GM12878 (cell line): ENCODE data around the gene PSORS1C2. TPM values are rescaled to one million over a fixed set of nuclear protein-coding genes. Genes with fewer than 3 reads are reported as not detected.

Experiments
- ATAC-seq: fragments of 200-7000 bp; cut with Tn5 transposase; 3 replicates; pipeline ENCODE4 v1.9.1; 2020; ENCODE audit warnings: mild to moderate bottlenecking, moderate library complexity
- BruUV-seq: library from RNA; stranded (reverse); fragments of 400-500 nt; replicated peaks from 2 replicates; lab custom pipeline; 2021; lab: Mats Ljungman, UMichigan
- CTCF ChIA-PET: fragments of 300-600 bp; sonication (Branson Sonifier 250); formaldehyde crosslinking; extraction: SDS; loops from one replicate; lab custom pipeline; 2021; ENCODE audit warnings: inconsistent platforms; lab: Yijun Ruan, JAX
- POLR2A ChIA-PET: fragments of 350-600 bp; formaldehyde crosslinking; extraction: SDS; loops from one replicate; lab custom pipeline; 2021; ENCODE audit warnings: inconsistent platforms; lab: Charles Lee
- RAD21 ChIA-PET: fragments of 300-600 bp; sonication (Branson Sonifier 250); formaldehyde crosslinking; loops from one replicate; lab custom pipeline; 2023; ENCODE audit warnings: antibody characterized with exemption; ENCODE audit not compliant: unreplicated experiment; lab: Charles Lee
- SMC1A ChIA-PET: fragments of 300-600 bp; sonication (Branson Sonifier 250); formaldehyde crosslinking; loops from one replicate; lab custom pipeline; 2023; ENCODE audit not compliant: unreplicated experiment, uncharacterized antibody; lab: Charles Lee
- DNase-seq: peaks from one replicate; pipeline ENCODE4 v3.0.0-alpha.2; 2011; ENCODE audit warnings: low read depth, low spot score
- FAIRE-seq: peaks from 3 replicates; lab custom pipeline; 2011; peaks lifted over from hg19 to GRCh38; lab: Jason Lieb, UNC
- H2AFZ ChIP-seq: 2 replicates; pipeline ENCODE4 v1.6.0; 2011; ENCODE audit warnings: low read depth, low read length, control low read depth; ENCODE audit not compliant: control insufficient read depth
- H3K27ac ChIP-seq: 2 replicates; pipeline ENCODE4 v1.5.1; 2011; ENCODE audit warnings: control low read depth; ENCODE audit not compliant: control insufficient read depth, insufficient read depth
- H3K27me3 ChIP-seq, 2 experiments: replicated peaks in 1 of 2; 2 replicates each; pipeline versions ENCODE4 v1.6.0 to v1.6.1; 2011; ENCODE audit warnings: low read length in 1 of 2; ENCODE audit not compliant: control insufficient read depth in 2 of 2, insufficient read depth in 2 of 2
- H3K36me3 ChIP-seq, 2 experiments: 2 replicates each; pipeline ENCODE4 v1.5.1; 2011; ENCODE audit warnings: low read length in 1 of 2; ENCODE audit not compliant: control insufficient read depth in 2 of 2, insufficient read depth in 2 of 2
- H3K4me1 ChIP-seq: 2 replicates; pipeline ENCODE4 v1.6.1; 2011; ENCODE audit warnings: mild to moderate bottlenecking, low read length, moderate library complexity, mixed read lengths; ENCODE audit not compliant: control insufficient read depth, insufficient read depth
- H3K4me2 ChIP-seq: 2 replicates; pipeline ENCODE4 v1.6.0; 2011; ENCODE audit warnings: control low read depth; ENCODE audit not compliant: control insufficient read depth, insufficient read depth
- H3K4me3 ChIP-seq: fragments of 200-600 bp; sonication (generic); 2 replicates; pipeline ENCODE4 v1.5.1; 2016
- H3K79me2 ChIP-seq: 2 replicates; pipeline ENCODE4 v1.6.0; 2011; ENCODE audit warnings: low read length; ENCODE audit not compliant: control insufficient read depth, insufficient read depth
- H3K9ac ChIP-seq: 2 replicates; pipeline ENCODE4 v1.8.0; 2011; ENCODE audit warnings: low read length, control low read depth, mixed read lengths; ENCODE audit not compliant: control insufficient read depth, insufficient read depth
- H3K9me3 ChIP-seq: replicated peaks from 3 replicates; pipeline ENCODE4 v1.5.1; 2011; ENCODE audit warnings: mild to moderate bottlenecking, low read length; ENCODE audit not compliant: control insufficient read depth, insufficient read depth
- H4K20me1 ChIP-seq: 2 replicates; pipeline ENCODE4 v1.6.0; 2011; ENCODE audit not compliant: control insufficient read depth, insufficient read depth
- CHD4 ChIP-seq: fragments of 200-600 bp; sonication (generic); IDR thresholded peaks from 2 replicates; pipeline ENCODE4 v1.6.1; 2016; ENCODE audit warnings: mild to moderate bottlenecking
- IKZF2 ChIP-seq, 2 experiments: fragments of 450-650 bp; IDR thresholded peaks; 2 replicates each; pipeline ENCODE4 v1.6.1; 2017; ENCODE audit warnings: mild to moderate bottlenecking in 2 of 2, moderate library complexity in 2 of 2
- KAT2A ChIP-seq: conservative IDR thresholded peaks from 2 replicates; pipeline ENCODE4 v1.6.1; 2011; ENCODE audit warnings: low read depth, low read length; ENCODE audit not compliant: control insufficient read depth
- RCOR1 ChIP-seq: conservative IDR thresholded peaks from 2 replicates; pipeline ENCODE4 v1.6.1; 2012; ENCODE audit warnings: low read depth, low read length, improper control_type of control experiment
- WGBS: methylation state at CpG from one replicate; pipeline ENCODE4 v1.1.6; 2016; ENCODE audit warnings: low lambda C conversion rate; ENCODE audit not compliant: insufficient replicate concordance, insufficient coverage; ENCODE audit errors: missing lambda C conversion rate; 5-methylcytosine and 5-hydroxymethylcytosine counted together
- in situ Hi-C: fragments of 300-500 bp; cut with MboI; formaldehyde crosslinking; loops from 9 replicates; pipeline ENCODE4 v1.14.3; 2018; ENCODE audit warnings: mixed read lengths
- intact Hi-C: fragments of 100-400 bp; cut with micrococcal nuclease; formaldehyde crosslinking; loops from one replicate; pipeline ENCODE4 v1.14.2; 2022; ENCODE audit not compliant: unreplicated experiment
- polyA plus RNA-seq, 11 experiments: library from polyadenylated mRNA; depleted of rRNA in 4 of 11; unstranded in 6 of 11; stranded (reverse) in 5 of 11; fragments of >200 nt; fragmentation: Nextera tagmentation in 4 of 11; fragmentation: Illumina TruSeq in 1 of 11; extraction: Ambion mirVana in 4 of 11; extraction: Trizol in 1 of 11; gene quantifications; 1 replicate in 1 of 11; 2 replicates in 10 of 11; pipeline versions ENCODE4 v1.2.1 to v1.2.3, GENCODE V29; 2011 to 2016; ENCODE audit warnings: inconsistent platforms in 2 of 11, missing spikeins in 2 of 11, low read depth in 1 of 11
- total RNA-seq, 4 experiments: library from RNA; depleted of rRNA in 3 of 4; stranded (reverse); fragments of >200 nt in 3 of 4; fragmentation: Illumina TruSeq in 1 of 4; extraction: Trizol in 1 of 4; gene quantifications; 2 replicates each; pipeline versions ENCODE4 v1.2.1 to v1.2.3, GENCODE V29; 2013 to 2021

PSORS1C2 gene
- total and polyA plus RNA-seq, 10 of the 15 experiments (the other 5 are each of a cell fraction or from before 2014, with no cell fraction given): not detected

DNA sequence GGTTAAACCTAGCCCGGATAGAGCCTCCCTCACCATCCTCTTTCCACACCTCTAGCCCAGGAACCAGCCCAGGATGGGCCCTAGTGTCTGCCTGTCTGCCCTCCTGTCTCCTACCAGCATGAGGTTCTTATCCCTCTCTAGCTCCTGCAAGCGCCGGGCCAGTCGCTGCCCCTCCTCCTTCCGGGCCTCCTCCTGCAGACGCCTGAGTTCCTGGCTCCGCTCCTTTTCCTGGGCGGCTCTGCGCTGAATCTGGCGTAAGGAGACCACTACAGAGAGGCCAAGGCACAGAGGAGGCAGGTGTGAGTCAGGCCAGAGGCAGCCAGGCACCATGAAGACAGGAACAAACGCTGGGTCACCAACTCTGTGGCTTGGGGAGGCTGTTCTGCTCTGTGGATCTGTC is 4.3 kb upstream of the PSORS1C2 start:
- Histone ChIP-seq H3K36me3 (peaks cover 0 to 4% of the 10 kb centered on the region in 2 experiments; a peak in 1 of 4 replicates), H3K27me3 (no peaks in the 10 kb centered on the region), H3K9ac (no peak overlapping the region), H4K20me1 (no peaks in the 10 kb centered on the region), H3K27ac (no peak overlapping the region), H3K9me3 (no peaks in the 10 kb centered on the region), H3K79me2 (no peaks in the 10 kb centered on the region), H3K4me2 (no peak overlapping the region), H2AFZ (no peak overlapping the region), H3K4me1 (peaks cover under 1% of the 10 kb centered on the region; the same call in 1 of the 2 replicates), H3K4me3 (no peak overlapping the region)
- DNase-seq: no peak
- ChIA-PET CTCF (interaction anchor here (22.9 kb wide), 1 partner anchor 50 kb away, joined by 326 read pairs; no protein-coding TSS in a partner anchor), SMC1A (no interaction called here), POLR2A (no interaction called here), RAD21 (no interaction called here)
- TF ChIP-seq CHD4 (no peak), IKZF2 (IDR thresholded peaks at IDR 0.05) (no peak), RCOR1 (no peak)
- no peak for ATAC-seq
- 94% methylated on average over 9 of the region's 11 CpGs for WGBS
- FAIRE-seq: no peak
- intact Hi-C loops (no loop called here), in situ Hi-C loops (no loop called here)
- BruUV-seq: no TSS peak

GRCh38 chr6:31142361-31142761 is 3.5 kb upstream of the PSORS1C2 start:
- Histone ChIP-seq H3K27ac (no peak overlapping the region), H3K4me1 (peaks cover 3% of the 10 kb centered on the region), H3K79me2 (no peaks in the 10 kb centered on the region), H4K20me1 (no peaks in the 10 kb centered on the region), H3K36me3 (peaks cover 0 to 4% of the 10 kb centered on the region in 2 experiments; a peak in 1 of 4 replicates), H2AFZ (no peak overlapping the region), H3K27me3 (no peaks in the 10 kb centered on the region), H3K4me2 (no peak overlapping the region), H3K4me3 (no peak overlapping the region), H3K9ac (no peak overlapping the region), H3K9me3 (no peaks in the 10 kb centered on the region)
- TF ChIP-seq KAT2A: no peak
- WGBS: 49% methylated on average over 2 of the region's 2 CpGs
- ChIA-PET SMC1A (interaction anchor here (1.0 kb wide), 1 partner anchor 50 kb away, joined by 5 read pairs; no protein-coding TSS in a partner anchor), CTCF (interaction anchor here (0.7 to 22.9 kb wide), 3 partner anchors 12 to 224 kb away, joined by 3 to 326 read pairs (median 5); no protein-coding TSS in a partner anchor), POLR2A (interaction anchor here (1.6 kb wide), 1 partner anchor 12 kb away, joined by 4 read pairs; no protein-coding TSS in a partner anchor), RAD21 (interaction anchor here (0.7 kb wide), 1 partner anchor 49 kb away, joined by 3 read pairs; no protein-coding TSS in a partner anchor)
- FAIRE-seq: no peak
- in situ Hi-C loops (no loop called here), intact Hi-C loops (no loop called here)
- BruUV-seq: no TSS peak
- DNase-seq: no peak
- no peak for ATAC-seq
